ENCODE results near the gene EID3. TPM values are rescaled to one million over a fixed set of nuclear protein-coding genes. Genes with fewer than 3 reads are reported as not detected.

The EID3 gene
- total RNA-seq, 1 donor from 2014 or later = 6.2 TPM

- peak overlapping the region; percentile 70 for H3K27ac Mint-ChIP-seq
- no peaks in the 10 kb centered on the region for H3K9me3 Mint-ChIP-seq
- CTCF ChIA-PET = interaction anchor here (2.1 kb wide), 1 partner anchor 11 kb away, joined by 6 read pairs; no protein-coding TSS in a partner anchor
- ATAC-seq (ENCODE audit: low read depth) = no peak
- no peak for TF ChIP-seq CTCF (IDR thresholded peaks at IDR 0.05)
- DNase-seq = no peak
- peak overlapping the region; percentile 85 for H3K4me3 Mint-ChIP-seq
- peaks cover 13% of the 10 kb centered on the region for H3K4me1 Mint-ChIP-seq
- H3K36me3 Mint-ChIP-seq (ENCODE audit: low read depth) = no peaks in the 10 kb centered on the region
- intact Hi-C loops (cut with micrococcal nuclease) = loop anchor here (1.0 kb wide), 1 partner anchor 11 kb away; no protein-coding TSS in a partner anchor
- POLR2A ChIA-PET = interaction anchor here (3.5 kb wide), 1 partner anchor 12 kb away, joined by 43 read pairs; no protein-coding TSS in a partner anchor
- peaks cover 3% of the 10 kb centered on the region for H3K27me3 Mint-ChIP-seq
Observed at GRCh38 chr12:104275689-104276088, 27.9 kb upstream of the EID3 start.

- TF ChIP-seq CTCF (IDR thresholded peaks at IDR 0.05) = no peak
- H3K27me3 Mint-ChIP-seq = peaks cover 3% of the 10 kb centered on the region
- ATAC-seq (ENCODE audit: low read depth) (peak; percentile 79), DNase-seq (no peak)
- ChIA-PET POLR2A (interaction anchor here (0.6 to 3.5 kb wide), 4 partner anchors 11 to 27 kb away, joined by 3 to 43 read pairs (median 8); partner anchors contain the start of gene EID3), CTCF (interaction anchor here (2.1 kb wide), 1 partner anchor 11 kb away, joined by 6 read pairs; no protein-coding TSS in a partner anchor)
- peak overlapping the region; percentile 85 for H3K4me3 Mint-ChIP-seq
- peak overlapping the region; percentile 70 for H3K27ac Mint-ChIP-seq
- peaks cover 13% of the 10 kb centered on the region for H3K4me1 Mint-ChIP-seq
- H3K9me3 Mint-ChIP-seq = no peaks in the 10 kb centered on the region
- no peaks in the 10 kb centered on the region for H3K36me3 Mint-ChIP-seq (ENCODE audit: low read depth)
- intact Hi-C loops (cut with micrococcal nuclease) = loop anchor here (1.0 kb wide), 1 partner anchor 10 kb away; no protein-coding TSS in a partner anchor
Observed at GRCh38 chr12:104276273-104277131, 27.0 kb upstream of the EID3 start.

- no peaks in the 10 kb centered on the region for H3K36me3 Mint-ChIP-seq (ENCODE audit: low read depth)
- no peak overlapping the region for H3K4me3 Mint-ChIP-seq
- no peaks in the 10 kb centered on the region for H3K9me3 Mint-ChIP-seq
- CTCF ChIA-PET = no interaction called here
- POLR2A ChIA-PET = no interaction called here
- DNase-seq (no peak), ATAC-seq (ENCODE audit: low read depth) (no peak)
- H3K4me1 Mint-ChIP-seq = peaks cover 13% of the 10 kb centered on the region
- peaks cover 5% of the 10 kb centered on the region for H3K27me3 Mint-ChIP-seq
- H3K27ac Mint-ChIP-seq = no peak overlapping the region
- no peak for TF ChIP-seq CTCF (IDR thresholded peaks at IDR 0.05)
- intact Hi-C loops (cut with micrococcal nuclease) = no loop called here
Observed at GRCh38 chr12:104279164-104279563, 24.4 kb upstream of the EID3 start.

GRCh38 chr12:104280111-104280510, 23.4 kb upstream of the EID3 start:
- Mint-ChIP-seq H3K4me1 (peaks cover 13% of the 10 kb centered on the region), H3K4me3 (no peak overlapping the region), H3K9me3 (no peaks in the 10 kb centered on the region), H3K36me3 (ENCODE audit: low read depth) (no peaks in the 10 kb centered on the region), H3K27me3 (peaks cover 5% of the 10 kb centered on the region), H3K27ac (no peak overlapping the region)
- ATAC-seq (ENCODE audit: low read depth) (no peak), DNase-seq (no peak)
- CTCF ChIA-PET = no interaction called here
- TF ChIP-seq CTCF (IDR thresholded peaks at IDR 0.05) = no peak
- POLR2A ChIA-PET = interaction anchor here (0.6 kb wide), 1 partner anchor 9 kb away, joined by 3 read pairs; no protein-coding TSS in a partner anchor
- intact Hi-C loops (cut with micrococcal nuclease) = loop anchor here (10.0 kb wide), 2 partner anchors 395 to 1055 kb away; partner anchors contain the start of gene C12orf75

Measured in activated B cell treated with CpG ODN at 0.5 μM for 24 hours (primary cell).